ENCODE data around the gene MAP3K21.

DNA sequence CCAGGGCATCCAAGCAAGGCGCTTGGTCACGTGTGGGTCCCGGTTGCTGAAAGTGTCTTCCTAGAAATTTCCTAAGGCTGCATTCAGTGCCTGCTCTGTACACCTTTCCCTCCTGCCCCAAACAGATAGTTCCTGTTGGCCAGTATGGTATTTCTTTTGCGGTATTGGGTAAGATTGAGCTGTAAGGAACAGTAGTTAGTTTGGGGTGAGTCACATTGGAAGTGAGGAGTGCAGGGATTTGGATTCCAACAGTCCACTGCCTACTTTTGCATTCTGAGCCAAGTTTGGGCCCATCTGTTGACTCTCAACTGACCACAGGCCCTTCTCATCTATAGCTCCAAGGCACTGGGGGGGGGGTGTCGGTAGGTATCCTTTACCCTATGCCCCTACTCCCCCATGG lies 83.4 kb downstream of the MAP3K21 start:
- TF ChIP-seq, protein P1, sequence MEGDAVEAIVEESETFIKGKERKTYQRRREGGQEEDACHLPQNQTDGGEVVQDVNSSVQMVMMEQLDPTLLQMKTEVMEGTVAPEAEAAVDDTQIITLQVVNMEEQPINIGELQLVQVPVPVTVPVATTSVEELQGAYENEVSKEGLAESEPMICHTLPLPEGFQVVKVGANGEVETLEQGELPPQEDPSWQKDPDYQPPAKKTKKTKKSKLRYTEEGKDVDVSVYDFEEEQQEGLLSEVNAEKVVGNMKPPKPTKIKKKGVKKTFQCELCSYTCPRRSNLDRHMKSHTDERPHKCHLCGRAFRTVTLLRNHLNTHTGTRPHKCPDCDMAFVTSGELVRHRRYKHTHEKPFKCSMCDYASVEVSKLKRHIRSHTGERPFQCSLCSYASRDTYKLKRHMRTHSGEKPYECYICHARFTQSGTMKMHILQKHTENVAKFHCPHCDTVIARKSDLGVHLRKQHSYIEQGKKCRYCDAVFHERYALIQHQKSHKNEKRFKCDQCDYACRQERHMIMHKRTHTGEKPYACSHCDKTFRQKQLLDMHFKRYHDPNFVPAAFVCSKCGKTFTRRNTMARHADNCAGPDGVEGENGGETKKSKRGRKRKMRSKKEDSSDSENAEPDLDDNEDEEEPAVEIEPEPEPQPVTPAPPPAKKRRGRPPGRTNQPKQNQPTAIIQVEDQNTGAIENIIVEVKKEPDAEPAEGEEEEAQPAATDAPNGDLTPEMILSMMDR (IDR thresholded peaks at IDR 0.05; ENCODE audit: poor library complexity, severe bottlenecking) = no peak
- TF ChIP-seq TAF1 (IDR thresholded peaks at IDR 0.05; ENCODE audit: low read depth) = no peak
- no peak for TF ChIP-seq EZH2 (IDR thresholded peaks at IDR 0.05; ENCODE audit: borderline replicate concordance, insufficient read depth, low read length, poor library complexity, severe bottlenecking)
- no peak for TF ChIP-seq POLR2AphosphoS5 (IDR thresholded peaks at IDR 0.05)
- no peak for TF ChIP-seq RAD21 (conservative IDR thresholded peaks at IDR 0.05)
- TF ChIP-seq, protein P2, sequence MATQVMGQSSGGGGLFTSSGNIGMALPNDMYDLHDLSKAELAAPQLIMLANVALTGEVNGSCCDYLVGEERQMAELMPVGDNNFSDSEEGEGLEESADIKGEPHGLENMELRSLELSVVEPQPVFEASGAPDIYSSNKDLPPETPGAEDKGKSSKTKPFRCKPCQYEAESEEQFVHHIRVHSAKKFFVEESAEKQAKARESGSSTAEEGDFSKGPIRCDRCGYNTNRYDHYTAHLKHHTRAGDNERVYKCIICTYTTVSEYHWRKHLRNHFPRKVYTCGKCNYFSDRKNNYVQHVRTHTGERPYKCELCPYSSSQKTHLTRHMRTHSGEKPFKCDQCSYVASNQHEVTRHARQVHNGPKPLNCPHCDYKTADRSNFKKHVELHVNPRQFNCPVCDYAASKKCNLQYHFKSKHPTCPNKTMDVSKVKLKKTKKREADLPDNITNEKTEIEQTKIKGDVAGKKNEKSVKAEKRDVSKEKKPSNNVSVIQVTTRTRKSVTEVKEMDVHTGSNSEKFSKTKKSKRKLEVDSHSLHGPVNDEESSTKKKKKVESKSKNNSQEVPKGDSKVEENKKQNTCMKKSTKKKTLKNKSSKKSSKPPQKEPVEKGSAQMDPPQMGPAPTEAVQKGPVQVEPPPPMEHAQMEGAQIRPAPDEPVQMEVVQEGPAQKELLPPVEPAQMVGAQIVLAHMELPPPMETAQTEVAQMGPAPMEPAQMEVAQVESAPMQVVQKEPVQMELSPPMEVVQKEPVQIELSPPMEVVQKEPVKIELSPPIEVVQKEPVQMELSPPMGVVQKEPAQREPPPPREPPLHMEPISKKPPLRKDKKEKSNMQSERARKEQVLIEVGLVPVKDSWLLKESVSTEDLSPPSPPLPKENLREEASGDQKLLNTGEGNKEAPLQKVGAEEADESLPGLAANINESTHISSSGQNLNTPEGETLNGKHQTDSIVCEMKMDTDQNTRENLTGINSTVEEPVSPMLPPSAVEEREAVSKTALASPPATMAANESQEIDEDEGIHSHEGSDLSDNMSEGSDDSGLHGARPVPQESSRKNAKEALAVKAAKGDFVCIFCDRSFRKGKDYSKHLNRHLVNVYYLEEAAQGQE (IDR thresholded peaks at IDR 0.05; ENCODE audit: borderline replicate concordance) = no peak
- no peak for TF ChIP-seq EP300 (conservative IDR thresholded peaks at IDR 0.05; ENCODE audit: poor library complexity, severe bottlenecking)
- TF ChIP-seq MXI1 (conservative IDR thresholded peaks at IDR 0.05; ENCODE audit: poor library complexity, severe bottlenecking) = no peak
- TF ChIP-seq SMC3 (conservative IDR thresholded peaks at IDR 0.05; ENCODE audit: poor library complexity) = no peak

Data from neural cell (in vitro differentiated cells).